Stimulated activated CD4-positive, alpha-beta T cell treated with anti-CD3 and anti-CD28 coated beads, Interleukin-12 subunit alpha, Interleukin-12 subunit beta, amount 100 ng/mL, for 24 hours (primary cell): Measurements from ENCODE around the gene ECSIT.
"Not testable (repeated sequence)": the region's sequence is repeated elsewhere in the genome, so short reads cannot be mapped to it uniquely, and the experiment has no call there.

Experiments
- DNase-seq, 2 experiments: peaks; one replicate each; pipeline ENCODE4 v3.0.0-alpha.2; 2020; ENCODE audit warnings: low read depth in 2 of 2

The ECSIT gene

DNA sequence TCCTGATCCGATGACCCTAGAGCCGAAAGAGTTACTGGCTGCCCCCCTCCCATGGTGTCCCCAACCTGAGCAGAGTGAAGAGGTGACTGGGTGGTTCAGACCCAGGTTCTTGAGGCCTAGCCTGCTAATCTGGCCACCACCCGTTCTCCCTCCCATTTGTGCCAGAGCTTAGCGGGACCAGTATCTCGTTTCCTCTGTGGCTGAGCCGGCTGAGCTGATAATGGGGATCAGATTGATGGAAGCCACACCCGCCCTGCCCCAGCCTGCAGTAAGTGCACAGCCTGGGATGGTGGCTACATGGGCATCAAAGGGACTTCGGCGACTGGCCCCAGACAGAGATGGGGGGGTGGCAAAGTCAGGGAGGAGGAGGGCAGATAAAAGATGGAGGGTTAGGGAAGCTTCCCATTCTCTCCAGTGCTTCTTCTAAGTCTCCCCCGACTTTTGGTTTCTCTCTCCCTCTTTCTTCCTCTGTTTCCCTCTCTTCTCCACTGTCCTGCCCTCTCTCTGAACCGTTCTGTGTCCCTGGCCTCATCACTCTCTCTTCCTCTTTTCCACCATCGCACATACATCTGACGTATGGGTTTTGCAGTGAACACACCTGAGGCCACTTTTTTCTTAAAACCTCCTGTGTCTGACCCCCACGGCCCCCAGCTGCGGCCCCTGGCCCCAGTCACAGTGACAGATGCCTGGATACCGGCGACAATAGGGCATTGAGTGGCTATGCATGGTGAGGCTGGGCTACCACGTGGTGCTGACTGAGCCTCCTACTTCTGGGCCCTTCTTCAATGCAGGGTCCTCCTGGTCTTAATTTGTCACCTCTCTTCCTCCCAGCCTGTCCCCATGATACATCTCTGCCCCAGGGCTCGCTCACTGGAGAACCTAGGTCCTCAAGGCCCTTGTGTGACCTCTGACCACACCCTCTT lies 50.5 kb downstream of the ECSIT start:
- no peak for DNase-seq

GRCh38 chr19:11475861-11476260 lies 53.1 kb downstream of the ECSIT start:
- no peak for DNase-seq

- DNase-seq, result not testable (repeated sequence)
Measured at GRCh38 chr19:11475343-11475742, 53.6 kb downstream of the ECSIT start.

- no peak for DNase-seq
Measured at GRCh38 chr19:11473725-11474124, 55.2 kb downstream of the ECSIT start.

DNA sequence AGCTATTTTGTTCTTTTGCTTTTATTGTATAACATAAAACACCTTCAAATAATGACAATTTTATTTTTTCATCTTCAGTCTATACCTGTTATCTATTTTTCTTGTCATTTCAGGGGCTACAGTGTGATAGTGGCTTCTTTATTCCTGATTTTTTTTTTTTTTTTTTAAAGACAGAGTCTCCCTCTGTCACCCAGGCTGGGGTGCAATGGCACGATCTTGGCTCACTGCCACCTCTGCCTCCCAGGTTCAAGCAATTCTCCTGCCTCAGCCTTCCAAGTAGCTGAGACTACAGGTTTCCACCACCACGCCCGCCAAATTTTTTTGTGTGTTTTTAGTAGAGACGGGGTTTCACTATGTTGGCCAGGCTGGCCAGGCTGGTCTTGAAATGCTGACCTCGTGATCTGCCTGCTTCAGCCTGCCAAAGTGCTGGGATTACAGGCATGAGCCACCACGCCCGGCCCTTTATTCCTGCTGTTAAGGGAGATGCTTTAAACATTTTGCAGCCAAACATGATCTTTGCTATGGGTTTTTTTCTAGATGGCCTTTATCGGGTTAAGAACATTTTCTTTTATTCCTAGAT lies 60.6 kb downstream of the ECSIT start:
- not testable (repeated sequence) for DNase-seq

DNA sequence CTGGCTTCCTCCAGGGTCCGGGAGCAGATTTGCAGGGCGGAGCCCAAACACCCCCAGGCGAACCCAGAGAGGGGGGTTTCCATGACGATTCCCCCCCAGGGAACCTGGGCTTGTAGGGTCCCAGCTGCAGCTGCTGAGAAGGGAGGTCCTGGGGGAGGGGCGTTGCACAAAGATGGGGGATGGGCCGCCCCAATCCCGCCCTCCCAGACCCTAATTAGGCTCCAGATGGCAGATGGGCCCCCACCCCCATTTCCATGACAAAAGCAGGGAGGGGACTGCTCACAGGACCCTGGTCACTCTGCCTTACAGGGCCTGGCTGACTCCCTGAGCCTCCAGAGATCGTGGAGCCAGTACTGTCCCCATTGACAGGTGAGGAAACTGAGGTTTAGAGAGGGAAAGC lies 63.3 kb downstream of the ECSIT start:
- DNase-seq, result no peak

GRCh38 chr19:11464333-11465265 lies 64.3 kb downstream of the ECSIT start:
- DNase-seq, result no peak

- DNase-seq, result no peak
Measured at GRCh38 chr19:11463391-11463790, 65.5 kb downstream of the ECSIT start.

GRCh38 chr19:11461453-11461852 lies 67.5 kb downstream of the ECSIT start:
- DNase-seq, result no peak

- DNase-seq, result no peak
Measured at GRCh38 chr19:11460207-11460606, 68.7 kb downstream of the ECSIT start.

GRCh38 chr19:11458912-11459311 lies 70.0 kb downstream of the ECSIT start:
- not testable (repeated sequence) for DNase-seq

GRCh38 chr19:11458236-11458900 lies 70.6 kb downstream of the ECSIT start:
- no peak for DNase-seq

DNA sequence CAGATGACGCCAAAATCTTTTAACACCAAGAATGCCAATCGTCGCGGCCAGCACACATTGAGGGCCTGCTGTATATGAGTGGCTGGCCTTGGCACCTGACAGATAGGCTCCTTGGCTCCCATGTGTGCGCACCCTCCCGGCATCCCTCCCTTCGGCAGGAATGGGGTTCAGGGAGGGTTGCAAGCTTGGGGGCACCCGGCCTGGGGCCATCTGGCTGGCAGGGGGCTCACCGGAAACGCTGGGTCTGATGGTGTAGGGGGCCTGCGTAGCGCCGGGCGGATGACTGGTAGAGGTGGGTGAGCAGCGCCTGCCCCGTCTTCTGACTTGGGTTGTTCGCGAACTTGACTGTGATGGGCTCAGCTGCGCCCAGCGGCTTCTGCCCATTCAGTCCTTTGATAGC lies 71.1 kb downstream of the ECSIT start:
- DNase-seq, result no peak

DNA sequence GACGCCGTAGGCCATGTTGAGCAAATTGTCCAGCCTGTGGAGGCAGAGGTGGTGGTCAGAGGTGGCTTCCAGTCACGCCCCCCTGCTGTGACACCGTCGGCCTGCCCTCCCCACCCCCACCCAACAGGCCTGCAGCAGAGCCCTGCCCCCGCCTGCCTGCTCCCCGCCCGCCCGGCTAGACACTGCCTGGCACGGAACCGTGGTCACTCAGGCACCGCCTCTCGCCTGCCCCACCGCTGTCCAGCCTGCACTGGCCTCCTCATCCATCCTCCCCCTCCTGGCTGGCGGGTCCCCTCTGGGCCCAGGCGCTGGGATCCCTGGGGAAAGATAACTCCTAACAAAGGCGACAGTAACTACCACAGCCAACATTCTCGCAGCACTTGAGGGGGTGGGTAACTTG lies 71.8 kb downstream of the ECSIT start:
- no peak for DNase-seq

- DNase-seq, result no peak
Measured at GRCh38 chr19:11456659-11457058, 72.3 kb downstream of the ECSIT start.
